Erythroblast (primary cell): ENCODE data around the gene GPRIN3.

Source experiments
- GATA1 ChIP-seq: IDR thresholded peaks from 2 replicates; pipeline ENCODE4 v1.6.1; 2011; ENCODE audit warnings: low read depth, mild to moderate bottlenecking, control low read depth, low read length, moderate library complexity
- POLR2A ChIP-seq: IDR thresholded peaks from 2 replicates; pipeline ENCODE4 v1.6.1; 2011; ENCODE audit warnings: mild to moderate bottlenecking, low read length

DNA sequence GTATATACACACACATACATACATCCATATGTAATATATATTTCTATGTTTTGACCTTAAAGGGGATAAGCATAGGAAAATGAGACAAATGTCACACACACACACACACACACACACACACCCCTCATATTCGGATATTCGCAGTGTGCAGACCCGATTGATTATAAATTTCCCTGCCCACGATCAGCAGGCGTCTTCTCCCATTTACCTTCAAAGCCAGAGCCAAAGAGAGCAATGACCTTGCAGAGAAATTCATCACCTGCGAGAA, 488 bp downstream of the GPRIN3 start:
- TF ChIP-seq POLR2A (no peak), GATA1 (no peak)
